GM18870 (cell line): ENCODE measurements around the gene KIF18A.

Experiments used
- ATAC-seq: cut with Tn5 transposase; IDR thresholded peaks from one replicate; pipeline ENCODE4 v1.9.1; 2021; ENCODE audit warnings: moderate library complexity; ENCODE audit not compliant: unreplicated experiment

The KIF18A gene

DNA sequence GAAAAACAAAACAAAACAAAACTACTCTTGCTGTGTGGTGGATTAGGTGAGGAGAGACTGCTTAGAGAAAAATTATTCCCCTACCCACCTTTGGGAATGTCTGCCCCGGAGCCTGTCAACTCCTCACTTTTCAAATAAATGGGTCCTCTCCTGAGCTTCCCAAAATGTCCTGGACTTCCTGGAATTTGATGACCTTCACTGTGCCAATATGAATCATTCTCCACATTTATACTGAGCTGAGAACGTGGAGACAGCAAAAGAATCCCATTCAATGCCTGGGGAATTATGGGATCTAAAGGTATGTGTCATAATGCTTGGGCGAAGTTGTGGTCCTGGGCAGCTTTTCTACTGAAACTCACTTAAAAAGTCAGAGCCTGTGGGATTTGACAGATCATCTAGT lies 136.8 kb downstream of the KIF18A start:
- no peak for ATAC-seq
